Measurements from ENCODE around the gene UCK2.

UCK2 gene

DNA sequence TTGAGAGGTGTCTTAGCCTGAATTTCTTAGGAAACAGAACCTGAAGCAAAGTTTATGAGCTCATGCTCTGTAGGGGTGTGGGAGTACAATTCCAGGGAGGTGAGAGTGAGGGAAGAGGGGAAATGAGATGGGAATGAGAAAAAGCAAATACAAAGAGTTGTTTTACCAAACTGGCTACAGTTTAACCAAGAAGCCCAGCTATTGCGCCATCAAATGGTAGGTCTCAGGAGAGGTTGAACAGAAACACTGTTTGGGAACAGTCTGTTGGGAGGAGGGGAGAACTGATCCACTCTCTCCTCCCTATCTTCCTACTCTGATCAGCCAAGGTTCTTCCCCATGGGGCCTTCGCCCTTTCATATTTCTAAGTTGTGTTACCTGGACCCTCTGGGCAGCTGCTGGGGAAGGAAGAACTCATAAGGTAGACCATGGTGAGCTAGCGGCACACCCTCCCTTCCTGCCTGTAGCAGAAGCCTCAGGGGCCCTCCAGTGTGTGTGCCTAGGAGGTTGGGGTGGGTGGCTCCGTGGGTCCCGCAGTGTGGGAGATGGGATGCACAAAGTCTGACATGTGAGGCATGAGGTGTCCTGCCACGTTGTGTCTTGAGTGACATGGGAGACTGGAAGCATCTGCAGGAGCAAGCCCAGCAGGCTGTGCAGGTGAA, 120.5 kb downstream of the UCK2 start:
- no peak overlapping the region for H3K4me3 ChIP-seq (ENCODE audit: low read length)
- TF ChIP-seq, protein P1, sequence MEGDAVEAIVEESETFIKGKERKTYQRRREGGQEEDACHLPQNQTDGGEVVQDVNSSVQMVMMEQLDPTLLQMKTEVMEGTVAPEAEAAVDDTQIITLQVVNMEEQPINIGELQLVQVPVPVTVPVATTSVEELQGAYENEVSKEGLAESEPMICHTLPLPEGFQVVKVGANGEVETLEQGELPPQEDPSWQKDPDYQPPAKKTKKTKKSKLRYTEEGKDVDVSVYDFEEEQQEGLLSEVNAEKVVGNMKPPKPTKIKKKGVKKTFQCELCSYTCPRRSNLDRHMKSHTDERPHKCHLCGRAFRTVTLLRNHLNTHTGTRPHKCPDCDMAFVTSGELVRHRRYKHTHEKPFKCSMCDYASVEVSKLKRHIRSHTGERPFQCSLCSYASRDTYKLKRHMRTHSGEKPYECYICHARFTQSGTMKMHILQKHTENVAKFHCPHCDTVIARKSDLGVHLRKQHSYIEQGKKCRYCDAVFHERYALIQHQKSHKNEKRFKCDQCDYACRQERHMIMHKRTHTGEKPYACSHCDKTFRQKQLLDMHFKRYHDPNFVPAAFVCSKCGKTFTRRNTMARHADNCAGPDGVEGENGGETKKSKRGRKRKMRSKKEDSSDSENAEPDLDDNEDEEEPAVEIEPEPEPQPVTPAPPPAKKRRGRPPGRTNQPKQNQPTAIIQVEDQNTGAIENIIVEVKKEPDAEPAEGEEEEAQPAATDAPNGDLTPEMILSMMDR (conservative IDR thresholded peaks at IDR 0.05; ENCODE audit: low read length) = no peak
- DNase-seq (ENCODE audit: low read depth) = no peak

DNA sequence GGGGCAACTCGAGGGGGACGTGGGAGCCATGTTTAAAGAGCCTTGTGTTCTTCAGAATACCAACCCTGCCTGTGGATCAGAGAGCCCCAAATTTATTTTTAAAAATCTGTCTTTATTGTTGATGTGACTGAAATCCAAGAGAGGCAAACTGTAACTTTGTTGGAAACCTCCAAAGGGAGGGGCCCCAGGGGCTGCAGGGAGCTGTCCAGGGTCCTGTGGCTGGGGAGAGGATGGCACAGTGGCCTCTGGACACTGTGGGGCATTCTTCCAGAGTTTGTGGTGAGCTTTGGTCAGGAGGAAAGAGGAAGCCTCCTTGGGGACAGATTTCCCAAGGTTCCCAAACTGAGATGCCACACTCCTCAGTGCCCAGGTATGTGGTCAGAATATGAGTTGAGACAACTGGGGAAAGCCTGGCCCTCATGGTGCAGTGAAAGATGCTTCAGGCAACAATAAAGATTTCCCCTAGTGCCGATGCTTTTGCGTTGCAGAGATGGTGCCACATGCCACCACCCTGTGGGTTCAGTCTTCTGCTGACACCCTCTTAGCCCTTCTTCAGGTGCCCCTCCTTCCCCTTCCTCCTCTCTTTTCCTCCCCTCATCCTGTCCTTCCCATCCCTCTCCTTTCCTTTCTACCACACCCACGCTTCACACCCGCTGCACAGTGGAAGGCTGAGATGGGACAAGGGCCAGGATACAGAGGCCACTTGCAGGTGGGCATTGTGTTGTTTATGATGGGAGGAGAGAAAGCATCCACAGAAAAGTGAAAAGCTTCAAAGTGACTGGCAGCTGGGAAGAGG, 122.1 kb downstream of the UCK2 start:
- H3K4me3 ChIP-seq (ENCODE audit: low read length) = no peak overlapping the region
- TF ChIP-seq, protein P1 (conservative IDR thresholded peaks at IDR 0.05; ENCODE audit: low read length) = no peak
- peak; percentile 7 for DNase-seq (ENCODE audit: low read depth)

DNA sequence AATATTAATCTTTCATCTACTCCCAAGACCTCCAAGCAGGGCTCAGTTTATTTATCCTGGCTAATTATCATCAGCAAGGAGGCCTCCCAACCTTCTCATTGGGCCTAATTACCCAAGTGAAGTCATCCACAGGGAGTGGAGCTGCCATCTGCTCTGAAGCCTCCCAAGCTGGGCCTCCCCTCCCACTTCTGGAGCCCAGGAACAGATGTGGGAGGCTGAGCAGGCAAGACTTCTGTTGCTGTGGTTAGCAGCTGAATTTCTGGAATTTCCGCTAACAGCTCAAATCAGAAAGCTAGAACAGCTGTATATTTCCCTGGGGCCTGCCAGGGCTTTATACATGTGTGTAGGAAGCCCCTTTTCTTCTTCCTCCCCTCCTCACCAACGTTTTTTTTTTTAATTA, 127.5 kb downstream of the UCK2 start:
- DNase-seq (ENCODE audit: low read depth) = peak; percentile 89
- H3K4me3 ChIP-seq (ENCODE audit: low read length) = no peak overlapping the region
- TF ChIP-seq, protein P1 (conservative IDR thresholded peaks at IDR 0.05; ENCODE audit: low read length) = no peak

DNA sequence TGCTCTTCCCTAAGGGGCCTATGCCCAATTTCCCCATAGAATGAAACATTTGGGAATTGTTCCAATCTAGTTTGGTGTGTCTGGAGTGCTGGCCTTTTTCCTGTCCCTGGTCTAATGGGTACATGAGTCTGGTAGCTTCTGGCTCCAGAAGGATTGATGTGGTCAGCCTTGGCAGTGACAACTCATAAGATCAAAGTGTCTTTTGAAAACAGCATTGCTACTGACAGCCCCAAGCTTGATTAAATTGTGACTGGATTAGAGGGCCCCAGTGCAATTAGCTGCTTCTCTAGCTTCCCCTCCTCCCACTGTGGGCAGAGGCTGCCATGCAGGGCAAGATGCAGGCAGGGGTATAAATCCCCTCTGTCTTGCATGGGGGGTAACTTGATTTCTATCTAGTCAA, 130.9 kb downstream of the UCK2 start:
- no peak for DNase-seq (ENCODE audit: low read depth)
- TF ChIP-seq, protein P1 (conservative IDR thresholded peaks at IDR 0.05; ENCODE audit: low read length) = no peak
- no peak overlapping the region for H3K4me3 ChIP-seq (ENCODE audit: low read length)

DNA sequence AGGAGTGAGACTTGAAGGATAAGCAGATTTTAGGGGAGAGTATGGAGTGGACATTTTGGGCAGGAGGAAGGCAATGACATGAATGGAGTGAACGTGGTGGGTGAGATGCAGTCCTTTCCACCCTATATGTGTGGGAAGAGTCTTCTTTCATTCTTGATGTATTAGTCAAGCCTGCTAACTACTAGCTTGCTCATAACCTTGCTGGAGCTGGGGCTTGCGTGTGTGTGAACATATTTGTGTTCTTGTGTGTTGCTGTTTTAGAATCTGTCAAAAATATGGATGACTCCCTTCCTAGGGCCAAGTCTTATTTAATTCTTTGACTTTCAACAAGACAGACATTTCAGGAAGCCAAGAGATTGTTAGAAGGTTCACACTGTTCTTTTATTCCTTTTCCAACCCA, 132.7 kb downstream of the UCK2 start:
- TF ChIP-seq, protein P1 (conservative IDR thresholded peaks at IDR 0.05; ENCODE audit: low read length) = no peak
- no peak overlapping the region for H3K4me3 ChIP-seq (ENCODE audit: low read length)
- peak; percentile 56 for DNase-seq (ENCODE audit: low read depth)

DNA sequence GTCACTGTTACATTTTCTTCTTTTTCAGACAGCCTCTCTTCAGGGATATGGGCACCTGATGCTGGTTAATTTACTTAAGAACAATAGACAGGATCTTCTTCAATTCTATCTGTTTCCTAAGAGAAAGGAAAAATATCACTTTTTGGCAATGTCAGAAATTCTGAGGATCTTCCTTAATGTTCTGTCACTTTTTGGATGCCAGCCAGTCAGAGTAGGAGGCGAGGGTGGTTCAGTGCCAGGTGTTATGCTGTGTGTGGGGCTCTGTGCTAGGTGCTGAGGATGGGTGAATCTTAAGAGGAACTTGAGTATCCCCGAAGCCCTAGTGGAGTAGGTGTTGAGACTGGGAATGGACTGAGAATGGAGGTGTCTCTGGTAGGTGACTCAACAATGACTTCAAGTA, 133.5 kb downstream of the UCK2 start:
- TF ChIP-seq, protein P1 (conservative IDR thresholded peaks at IDR 0.05; ENCODE audit: low read length) = no peak
- DNase-seq (ENCODE audit: low read depth) = no peak
- no peak overlapping the region for H3K4me3 ChIP-seq (ENCODE audit: low read length)
